DOHH2 (cell line): ENCODE measurements around the gene MAGEA12.
"Not testable (repeated sequence)": the region's sequence is repeated elsewhere in the genome, so short reads cannot be mapped to it uniquely, and the experiment has no call there.

Experiments
- H3F3A ChIP-seq: fragments of 200-600 bp; sonication (generic), shearing (Covaris generic); 2 replicates; pipeline ENCODE4 v1.6.0; 2016; ENCODE audit warnings: antibody characterized with exemption, mild to moderate bottlenecking; ENCODE audit not compliant: control insufficient read depth, insufficient read depth
- H3K27ac ChIP-seq: fragments of 200-600 bp; sonication (generic); 2 replicates; pipeline ENCODE4 v1.5.1; 2014; ENCODE audit warnings: low read depth, mild to moderate bottlenecking, low read length, moderate library complexity
- H3K27me3 ChIP-seq: fragments of 200-600 bp; sonication (generic); 2 replicates; pipeline ENCODE4 v1.6.1; 2014; ENCODE audit warnings: mild to moderate bottlenecking, low read length, mixed read lengths; ENCODE audit not compliant: control insufficient read depth
- H3K36me3 ChIP-seq: fragments of 200-600 bp; sonication (generic); 2 replicates; pipeline ENCODE4 v1.6.1; 2014; ENCODE audit warnings: mild to moderate bottlenecking, low read length, moderate library complexity, mixed read lengths; ENCODE audit not compliant: control insufficient read depth
- H3K4me1 ChIP-seq: fragments of 200-600 bp; sonication (generic); 2 replicates; pipeline ENCODE4 v1.6.1; 2014; ENCODE audit warnings: mild to moderate bottlenecking, low read length, mixed read lengths; ENCODE audit not compliant: control insufficient read depth
- H3K4me2 ChIP-seq: fragments of 200-600 bp; sonication (generic); 2 replicates; pipeline ENCODE4 v1.6.0; 2014; ENCODE audit warnings: mild to moderate bottlenecking, low read length, moderate library complexity
- H3K4me3 ChIP-seq: fragments of 200-600 bp; sonication (generic); 2 replicates; pipeline ENCODE4 v1.5.1; 2014; ENCODE audit warnings: mild to moderate bottlenecking, low read length, mixed read lengths
- H3K79me2 ChIP-seq: fragments of 200-600 bp; sonication (generic); 2 replicates; pipeline ENCODE4 v1.6.1; 2014; ENCODE audit warnings: mild to moderate bottlenecking, low read length, mixed read lengths; ENCODE audit not compliant: control insufficient read depth
- H3K9me2 ChIP-seq: fragments of 200-600 bp; sonication (generic); replicated peaks from 2 replicates; pipeline ENCODE4 v1.6.1; 2014; ENCODE audit warnings: mild to moderate bottlenecking, low read length, mixed read lengths; ENCODE audit not compliant: control insufficient read depth
- H3K9me3 ChIP-seq: fragments of 200-600 bp; sonication (generic); 2 replicates; pipeline ENCODE4 v1.6.1; 2014; ENCODE audit warnings: antibody characterized with exemption, low read length, mixed read lengths; ENCODE audit not compliant: control insufficient read depth, insufficient read depth
- H4K20me1 ChIP-seq: fragments of 200-600 bp; sonication (generic); 2 replicates; pipeline ENCODE4 v1.6.0; 2014; ENCODE audit warnings: low read depth, mild to moderate bottlenecking, antibody characterized with exemption, low read length, moderate library complexity; ENCODE audit not compliant: control insufficient read depth, insufficient read depth
- EZH2phosphoT487 ChIP-seq: fragments of 200-600 bp; sonication (generic); IDR thresholded peaks from 2 replicates; pipeline ENCODE4 v1.6.1; 2017; ENCODE audit warnings: borderline replicate concordance, mild to moderate bottlenecking, antibody characterized with exemption, low read length, moderate library complexity, mixed read lengths
- TF ChIP-seq, protein P1 (sequence below): fragments of 200-600 bp; sonication (generic); IDR thresholded peaks from one replicate; pipeline ENCODE4 v1.5.1; 2014; ENCODE audit warnings: antibody characterized with exemption, mild to moderate bottlenecking, low read depth, low read length; ENCODE audit not compliant: poor library complexity, severe bottlenecking

MAGEA12 gene

DNA sequence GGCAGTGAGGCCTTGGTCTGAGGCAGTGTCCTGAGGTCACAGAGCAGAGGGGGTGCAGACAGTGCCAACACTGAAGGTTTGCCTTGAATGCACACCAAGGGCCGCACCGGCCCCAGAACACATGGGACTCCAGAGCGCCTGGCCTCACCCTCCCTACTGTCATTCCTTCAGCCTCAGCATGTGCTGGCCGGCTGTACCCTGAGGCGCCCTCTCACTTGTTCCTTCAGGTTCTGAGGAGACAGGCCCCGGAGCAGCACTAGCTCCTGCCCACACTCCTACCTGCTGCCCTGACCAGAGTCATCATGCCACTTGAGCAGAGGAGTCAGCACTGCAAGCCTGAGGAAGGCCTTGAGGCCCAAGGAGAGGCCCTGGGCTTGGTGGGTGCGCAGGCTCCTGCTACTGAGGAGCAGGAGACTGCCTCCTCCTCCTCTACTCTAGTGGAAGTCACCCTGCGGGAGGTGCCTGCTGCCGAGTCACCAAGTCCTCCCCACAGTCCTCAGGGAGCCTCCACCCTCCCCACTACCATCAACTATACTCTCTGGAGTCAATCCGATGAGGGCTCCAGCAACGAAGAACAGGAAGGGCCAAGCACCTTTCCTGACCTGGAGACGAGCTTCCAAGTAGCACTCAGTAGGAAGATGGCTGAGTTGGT lies 2.4 kb downstream of the MAGEA12 start:
- H4K20me1 ChIP-seq: no peaks in the 10 kb centered on the region
- H3K27ac ChIP-seq: no peak overlapping the region
- no peak overlapping the region for H3K4me2 ChIP-seq
- H3K27me3 ChIP-seq: no peaks in the 10 kb centered on the region
- TF ChIP-seq EZH2phosphoT487: no peak
- TF ChIP-seq, protein P1, sequence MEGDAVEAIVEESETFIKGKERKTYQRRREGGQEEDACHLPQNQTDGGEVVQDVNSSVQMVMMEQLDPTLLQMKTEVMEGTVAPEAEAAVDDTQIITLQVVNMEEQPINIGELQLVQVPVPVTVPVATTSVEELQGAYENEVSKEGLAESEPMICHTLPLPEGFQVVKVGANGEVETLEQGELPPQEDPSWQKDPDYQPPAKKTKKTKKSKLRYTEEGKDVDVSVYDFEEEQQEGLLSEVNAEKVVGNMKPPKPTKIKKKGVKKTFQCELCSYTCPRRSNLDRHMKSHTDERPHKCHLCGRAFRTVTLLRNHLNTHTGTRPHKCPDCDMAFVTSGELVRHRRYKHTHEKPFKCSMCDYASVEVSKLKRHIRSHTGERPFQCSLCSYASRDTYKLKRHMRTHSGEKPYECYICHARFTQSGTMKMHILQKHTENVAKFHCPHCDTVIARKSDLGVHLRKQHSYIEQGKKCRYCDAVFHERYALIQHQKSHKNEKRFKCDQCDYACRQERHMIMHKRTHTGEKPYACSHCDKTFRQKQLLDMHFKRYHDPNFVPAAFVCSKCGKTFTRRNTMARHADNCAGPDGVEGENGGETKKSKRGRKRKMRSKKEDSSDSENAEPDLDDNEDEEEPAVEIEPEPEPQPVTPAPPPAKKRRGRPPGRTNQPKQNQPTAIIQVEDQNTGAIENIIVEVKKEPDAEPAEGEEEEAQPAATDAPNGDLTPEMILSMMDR: no peak
- no peaks in the 10 kb centered on the region for H3K36me3 ChIP-seq
- no peaks in the 10 kb centered on the region for H3F3A ChIP-seq
- H3K4me1 ChIP-seq: no peaks in the 10 kb centered on the region
- H3K9me2 ChIP-seq: no peaks in the 10 kb centered on the region
- H3K79me2 ChIP-seq: no peaks in the 10 kb centered on the region
- H3K9me3 ChIP-seq: no peaks in the 10 kb centered on the region
- H3K4me3 ChIP-seq: no peak overlapping the region

DNA sequence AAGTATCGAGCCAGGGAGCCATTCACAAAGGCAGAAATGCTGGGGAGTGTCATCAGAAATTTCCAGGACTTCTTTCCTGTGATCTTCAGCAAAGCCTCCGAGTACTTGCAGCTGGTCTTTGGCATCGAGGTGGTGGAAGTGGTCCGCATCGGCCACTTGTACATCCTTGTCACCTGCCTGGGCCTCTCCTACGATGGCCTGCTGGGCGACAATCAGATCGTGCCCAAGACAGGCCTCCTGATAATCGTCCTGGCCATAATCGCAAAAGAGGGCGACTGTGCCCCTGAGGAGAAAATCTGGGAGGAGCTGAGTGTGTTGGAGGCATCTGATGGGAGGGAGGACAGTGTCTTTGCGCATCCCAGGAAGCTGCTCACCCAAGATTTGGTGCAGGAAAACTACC lies 3.0 kb downstream of the MAGEA12 start:
- not testable (repeated sequence) for H3K4me2 ChIP-seq, H3K4me1 ChIP-seq, H3K27me3 ChIP-seq, H3F3A ChIP-seq, H3K36me3 ChIP-seq, H3K27ac ChIP-seq, H3K9me3 ChIP-seq, H3K79me2 ChIP-seq, H3K4me3 ChIP-seq, H3K9me2 ChIP-seq, H4K20me1 ChIP-seq

DNA sequence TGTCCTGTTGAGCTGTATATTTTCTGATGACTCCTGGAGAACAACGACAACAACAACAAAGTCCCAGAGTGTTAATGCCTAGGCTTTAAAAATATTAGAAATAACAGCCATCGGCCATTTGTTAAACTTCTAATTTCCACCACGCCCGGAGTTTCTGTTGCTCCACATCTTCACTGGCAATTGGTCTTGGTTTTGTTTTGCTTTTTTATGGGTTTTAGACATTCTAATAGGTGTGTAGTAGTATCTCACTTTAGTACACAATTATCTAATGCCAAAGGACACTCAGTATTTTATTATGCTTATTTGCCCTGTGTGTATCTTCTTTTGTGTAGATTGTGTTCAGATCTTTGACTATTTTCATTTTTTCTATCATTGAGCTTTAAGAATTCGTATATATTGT lies 5.0 kb downstream of the MAGEA12 start:
- H4K20me1 ChIP-seq: no peaks in the 10 kb centered on the region
- no peaks in the 10 kb centered on the region for H3K27me3 ChIP-seq
- no peaks in the 10 kb centered on the region for H3F3A ChIP-seq
- H3K4me1 ChIP-seq: no peaks in the 10 kb centered on the region
- no peaks in the 10 kb centered on the region for H3K9me3 ChIP-seq
- no peaks in the 10 kb centered on the region for H3K79me2 ChIP-seq
- H3K27ac ChIP-seq: no peak overlapping the region
- no peak overlapping the region for H3K4me3 ChIP-seq
- TF ChIP-seq EZH2phosphoT487: no peak
- TF ChIP-seq, protein P1: no peak
- H3K9me2 ChIP-seq: no peaks in the 10 kb centered on the region
- no peaks in the 10 kb centered on the region for H3K36me3 ChIP-seq
- no peak overlapping the region for H3K4me2 ChIP-seq

DNA sequence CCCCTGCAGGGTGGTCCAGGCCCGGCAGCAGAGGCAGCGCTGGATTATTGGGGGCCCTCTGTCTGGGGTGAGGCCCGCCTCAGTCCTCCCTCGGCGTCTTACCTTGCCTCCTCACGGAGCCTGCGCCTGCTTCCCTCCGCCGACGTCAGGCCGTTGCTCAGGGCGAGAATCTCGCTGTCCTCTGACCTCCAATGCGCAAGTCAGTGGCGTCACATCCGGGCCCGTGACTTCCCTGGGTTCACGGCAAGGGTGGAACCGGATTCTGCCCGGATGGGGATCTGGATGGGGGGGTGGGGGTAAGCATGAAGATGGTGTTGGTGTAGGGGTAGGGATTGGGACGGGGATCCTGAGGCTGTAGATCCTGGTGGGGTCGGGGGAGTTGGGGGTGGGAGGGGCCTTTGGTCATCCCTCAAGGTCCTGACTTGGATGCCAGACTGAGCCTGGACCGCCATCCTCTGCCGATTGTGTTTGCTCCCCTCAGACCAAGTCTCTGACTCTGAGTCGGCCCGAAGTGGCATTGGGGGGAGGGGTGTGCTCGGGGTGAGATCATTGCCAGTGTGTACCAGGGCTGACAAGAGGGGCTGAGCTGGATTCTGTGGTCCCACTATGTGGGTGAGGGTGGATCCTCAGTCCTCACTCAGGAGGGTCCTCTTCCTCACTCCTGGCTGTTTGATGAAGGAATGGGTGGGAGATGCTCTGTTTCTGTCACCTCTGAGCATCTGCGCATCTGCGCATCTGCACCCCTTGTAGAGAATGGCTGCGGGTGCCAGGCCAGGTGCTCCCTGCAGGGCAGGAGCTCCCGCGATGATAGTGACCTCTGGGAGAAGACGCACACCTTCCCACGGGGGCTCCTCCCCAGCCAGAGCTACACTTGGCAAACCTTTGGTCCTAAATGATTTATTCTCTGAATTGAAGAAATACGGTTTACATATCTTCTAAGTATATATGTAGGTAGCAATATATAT lies 20.4 kb downstream of the MAGEA12 start, which contains the start of gene MAGEA2:
Gene MAGEA2 (minus strand): TSS at position 157 of the 965 bp plus-strand sequence. CDS start 2,479 bp downstream, outside the sequence.
- H3K9me2 ChIP-seq, H3K4me1 ChIP-seq, H3K9me3 ChIP-seq, H3K36me3 ChIP-seq, H3K79me2 ChIP-seq, H4K20me1 ChIP-seq, H3K4me3 ChIP-seq, H3K27me3 ChIP-seq, H3F3A ChIP-seq, H3K4me2 ChIP-seq, H3K27ac ChIP-seq: not testable (repeated sequence)

DNA sequence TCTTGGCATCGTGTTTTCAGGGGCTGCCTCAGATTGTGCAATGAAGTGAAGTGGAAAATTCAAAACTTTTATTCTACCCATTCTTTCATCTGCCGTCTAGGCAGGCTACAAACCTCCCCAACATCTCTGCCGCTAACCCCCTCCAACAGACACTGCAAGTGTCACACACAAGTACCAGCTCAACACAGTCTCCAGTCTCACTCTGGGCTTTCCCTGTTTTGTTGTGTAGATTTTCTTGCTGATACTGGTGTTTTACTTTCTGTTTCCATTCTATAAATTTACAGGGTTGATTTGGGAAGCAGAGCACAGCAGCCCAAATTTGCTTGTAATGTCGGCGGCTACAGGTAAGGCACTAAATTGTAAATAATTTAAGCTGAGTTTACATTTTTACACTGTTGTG lies 21.3 kb downstream of the MAGEA12 start:
- not testable (repeated sequence) for H3K9me2 ChIP-seq, H3K4me2 ChIP-seq, H3K79me2 ChIP-seq, H3K36me3 ChIP-seq, H3K9me3 ChIP-seq, H3F3A ChIP-seq, H4K20me1 ChIP-seq, H3K4me1 ChIP-seq, H3K27me3 ChIP-seq, H3K27ac ChIP-seq, H3K4me3 ChIP-seq

DNA sequence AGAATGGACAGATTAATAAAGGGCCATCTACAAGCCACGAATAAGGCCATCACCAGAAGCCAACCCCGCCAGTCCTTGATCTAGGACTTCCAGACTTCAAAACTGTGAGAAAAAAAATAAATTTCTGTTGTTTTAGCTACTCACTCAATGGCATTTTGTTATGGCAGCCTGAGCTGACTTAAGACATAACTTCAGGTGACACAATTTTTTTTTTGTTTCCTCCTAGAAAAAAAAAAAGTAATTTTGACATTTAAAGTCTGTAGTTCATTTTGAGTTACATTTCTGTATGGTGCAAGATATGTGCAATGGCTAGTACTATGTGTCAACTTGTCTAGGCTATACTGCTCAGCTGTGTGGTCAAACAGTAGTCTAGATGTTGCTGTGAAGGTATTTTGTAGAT lies 25.4 kb downstream of the MAGEA12 start, which contains the start of gene CSAG3:
Gene CSAG3 (plus strand): TSS at position 301 of the 400 bp plus-strand sequence.
- H3K9me2 ChIP-seq: not testable (repeated sequence)

More for the DNA sequence above, 25.4 kb downstream of the MAGEA12 start, which contains the start of gene CSAG3:
- not testable (repeated sequence) for H3K27me3 ChIP-seq, H4K20me1 ChIP-seq, H3K9me3 ChIP-seq, H3K4me1 ChIP-seq, H3K36me3 ChIP-seq, H3K4me3 ChIP-seq, H3K4me2 ChIP-seq, H3F3A ChIP-seq, H3K27ac ChIP-seq, H3K79me2 ChIP-seq
